GM21515 (cell line): Measurements from ENCODE around the gene GH2.
"Not testable (repeated sequence)": the region's sequence is repeated elsewhere in the genome, so short reads cannot be mapped to it uniquely, and the experiment has no call there.

Experiments used
- ATAC-seq: cut with Tn5 transposase; IDR thresholded peaks from one replicate; pipeline ENCODE4 v1.9.1; 2021; ENCODE audit not compliant: unreplicated experiment

GH2 gene

DNA sequence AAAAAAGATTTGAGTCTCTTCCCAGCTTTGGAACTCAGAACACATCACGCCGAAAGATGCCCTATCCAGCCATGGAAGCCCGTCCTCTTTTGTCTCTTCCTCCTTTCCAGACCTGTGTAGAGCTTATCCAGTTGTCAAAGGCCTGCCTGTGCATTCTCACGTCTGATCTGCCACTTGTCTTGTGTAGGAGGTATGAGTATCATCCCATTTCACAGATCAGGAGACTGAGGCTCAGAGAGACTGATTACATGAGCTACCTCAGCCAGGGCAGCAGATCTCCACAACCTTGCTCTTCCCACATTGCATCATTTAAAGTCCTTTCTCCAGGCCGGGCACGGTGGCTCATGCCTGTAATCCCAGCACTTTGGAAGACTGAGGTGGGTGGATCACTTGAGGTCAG lies 7.1 kb downstream of the GH2 start:
- not testable (repeated sequence) for ATAC-seq

DNA sequence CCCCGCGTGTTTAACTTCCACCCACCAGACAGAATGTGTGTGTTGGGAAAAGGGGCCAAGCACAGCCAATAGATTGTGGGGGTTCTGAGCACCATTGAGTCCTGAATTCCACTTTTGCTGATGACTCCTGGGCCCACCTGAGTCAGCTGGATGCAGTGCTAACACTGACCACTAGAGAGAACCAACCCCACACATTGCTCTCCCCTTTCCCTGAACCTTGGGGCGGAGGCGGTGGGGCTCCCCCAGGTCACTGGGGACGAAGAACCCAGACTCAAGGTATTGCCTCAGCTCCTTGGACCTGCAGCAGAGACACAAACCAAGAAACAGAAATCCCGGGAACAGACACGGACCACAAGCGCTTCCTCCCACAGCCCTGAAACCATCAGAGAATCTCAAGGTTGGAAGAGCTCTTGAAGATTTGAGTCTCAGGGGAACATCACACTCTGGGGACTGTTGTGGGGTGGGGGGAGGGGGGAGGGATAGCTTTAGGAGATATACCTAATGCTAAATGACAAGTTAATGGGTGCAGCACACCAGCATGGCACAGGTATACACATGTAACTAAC lies 7.6 kb downstream of the GH2 start:
- ATAC-seq, result not testable (repeated sequence)

DNA sequence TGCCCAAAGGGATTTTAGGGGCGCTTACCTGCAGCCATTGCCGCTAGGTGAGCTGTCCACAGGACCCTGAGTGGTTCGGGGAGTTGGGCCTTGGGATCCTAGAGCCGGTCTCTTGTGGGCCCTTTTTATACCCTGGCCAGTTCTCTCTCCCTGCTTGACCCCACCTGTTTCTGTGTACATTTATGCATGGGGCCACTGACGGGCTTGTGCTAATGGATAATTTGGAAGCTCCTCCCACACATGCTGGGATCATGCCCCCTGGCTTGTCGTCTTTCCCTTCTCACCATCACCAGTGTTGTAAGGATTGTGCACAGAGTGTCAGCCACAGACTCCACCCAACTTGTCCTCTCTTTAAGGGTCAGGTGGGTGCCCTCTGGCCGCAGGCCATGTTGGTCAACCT lies 8.2 kb downstream of the GH2 start, which contains the start of gene CSH2:
TSS of gene CSH2 (minus strand) at position 101 of the 400 bp plus-strand sequence. CDS start at position 38, 63 bp downstream.
- ATAC-seq, result not testable (repeated sequence)

- not testable (repeated sequence) for ATAC-seq
Measured at GRCh38 chr17:63871646-63872365, 9.9 kb downstream of the GH2 start.

DNA sequence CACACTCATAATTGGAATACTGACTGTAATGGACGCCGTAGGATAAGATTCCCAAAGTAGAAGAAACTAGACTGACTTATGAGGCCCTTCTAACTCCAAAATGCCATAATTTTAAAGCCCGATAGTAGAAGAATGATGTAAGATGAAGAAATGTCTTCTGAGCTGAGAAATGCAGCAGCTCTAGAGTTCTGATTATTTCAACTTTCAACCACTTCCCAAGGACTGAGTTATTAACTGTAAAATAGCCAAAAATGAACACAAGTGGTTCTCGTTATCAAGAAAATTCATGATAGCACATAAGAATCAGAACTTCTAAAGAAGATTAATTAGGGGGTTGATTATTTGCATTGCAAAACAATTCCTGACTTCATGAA lies 11.5 kb downstream of the GH2 start:
- not testable (repeated sequence) for ATAC-seq

DNA sequence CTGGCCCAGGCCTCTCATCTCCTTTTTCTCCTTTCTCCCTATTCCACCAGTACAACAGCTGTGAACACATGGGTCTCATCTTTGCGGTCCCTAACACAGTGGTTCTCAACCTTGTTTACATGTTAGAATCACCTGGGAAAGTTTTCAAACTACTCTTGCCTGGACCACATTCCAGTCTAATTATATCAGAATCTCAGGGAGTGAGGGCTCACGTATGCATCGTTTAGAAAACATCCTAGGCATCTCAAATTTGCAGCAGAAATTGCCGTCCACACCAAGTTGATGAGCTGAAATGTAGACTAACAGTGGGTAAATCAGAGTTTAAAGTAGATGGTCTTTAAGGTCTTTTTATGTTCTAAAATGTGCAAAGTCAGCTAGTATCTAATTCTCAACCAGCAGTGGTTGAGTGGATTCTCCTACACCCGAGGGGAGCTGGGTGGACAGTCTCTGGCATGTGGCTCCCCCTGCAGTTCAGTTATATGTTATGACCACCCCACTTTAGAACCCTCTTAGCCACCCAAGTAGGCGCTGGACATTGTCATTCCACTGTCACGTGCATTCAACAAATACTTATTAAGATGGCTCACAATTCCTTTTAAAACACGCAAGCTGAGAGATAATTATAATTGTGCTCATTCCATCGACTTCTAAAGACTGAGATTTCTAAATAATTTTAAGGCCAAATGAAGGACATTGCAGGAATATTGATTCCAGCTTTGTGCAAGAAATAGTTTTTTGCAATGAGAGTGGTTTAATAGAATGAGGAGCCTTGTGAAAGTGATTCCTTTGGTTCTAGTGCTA lies 12.1 kb downstream of the GH2 start:
- ATAC-seq, result not testable (repeated sequence)

DNA sequence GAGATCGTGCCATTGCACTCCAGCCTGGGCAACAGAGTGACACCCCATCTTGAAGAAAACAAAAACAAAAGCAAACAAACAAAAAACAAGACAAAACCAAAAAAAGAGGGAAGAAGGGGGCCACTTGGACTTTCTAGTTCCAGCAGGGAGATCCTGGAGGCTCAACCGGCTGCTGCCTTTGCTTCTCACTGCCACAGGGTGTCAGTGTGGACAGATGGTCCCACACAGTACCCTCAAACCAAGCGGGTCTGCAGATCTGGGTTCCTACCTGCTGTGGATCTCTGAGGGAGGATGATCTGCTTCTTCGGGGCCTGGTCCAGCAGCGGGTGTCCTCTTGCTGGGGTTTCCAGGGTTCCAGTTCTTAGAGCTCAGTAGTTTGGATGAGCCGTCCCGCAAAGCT lies 15.1 kb downstream of the GH2 start:
- not testable (repeated sequence) for ATAC-seq

- ATAC-seq, result no peak
Measured at GRCh38 chr17:63859257-63859656, 22.5 kb downstream of the GH2 start.

GRCh38 chr17:63856425-63856824 lies 25.3 kb downstream of the GH2 start:
- not testable (repeated sequence) for ATAC-seq

DNA sequence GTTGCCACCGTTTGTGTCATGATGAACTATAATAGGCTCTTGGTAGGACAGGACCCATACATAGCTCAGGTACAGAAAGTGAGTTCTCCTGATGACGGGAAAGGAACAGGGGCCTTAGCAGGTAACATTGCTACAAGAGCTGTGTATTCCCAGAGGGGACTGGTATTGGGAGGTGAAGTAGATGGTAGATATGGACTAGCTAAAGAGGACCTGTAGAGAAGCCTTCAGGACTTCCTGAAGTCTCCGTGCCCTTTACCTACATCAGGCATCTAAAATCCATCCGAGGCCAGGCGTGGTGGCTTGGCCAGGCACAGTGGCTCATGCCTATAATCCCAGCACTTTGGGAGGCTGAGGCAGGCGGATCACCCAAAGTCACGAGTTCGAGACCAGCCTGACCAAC lies 26.6 kb downstream of the GH2 start:
- no peak for ATAC-seq

DNA sequence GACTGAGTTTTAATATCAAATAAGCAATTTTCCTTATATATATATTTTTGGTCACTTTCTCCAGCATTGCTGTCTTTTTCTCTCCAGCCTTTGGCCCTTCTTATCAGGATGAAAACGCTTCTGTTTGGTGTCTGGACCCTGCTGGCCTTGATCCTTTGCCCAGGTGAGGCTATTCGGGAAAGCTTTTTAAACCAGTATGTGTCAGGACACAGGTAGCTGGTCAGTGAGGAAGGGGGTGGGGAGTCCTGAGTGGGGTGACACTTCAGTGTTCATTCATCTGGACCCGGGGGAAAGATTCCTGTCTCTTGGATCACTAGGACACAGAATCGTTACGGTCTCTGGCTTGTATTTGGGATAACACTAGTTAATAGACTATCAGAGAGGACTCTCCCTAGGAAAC lies 27.0 kb downstream of the GH2 start:
- no peak for ATAC-seq

DNA sequence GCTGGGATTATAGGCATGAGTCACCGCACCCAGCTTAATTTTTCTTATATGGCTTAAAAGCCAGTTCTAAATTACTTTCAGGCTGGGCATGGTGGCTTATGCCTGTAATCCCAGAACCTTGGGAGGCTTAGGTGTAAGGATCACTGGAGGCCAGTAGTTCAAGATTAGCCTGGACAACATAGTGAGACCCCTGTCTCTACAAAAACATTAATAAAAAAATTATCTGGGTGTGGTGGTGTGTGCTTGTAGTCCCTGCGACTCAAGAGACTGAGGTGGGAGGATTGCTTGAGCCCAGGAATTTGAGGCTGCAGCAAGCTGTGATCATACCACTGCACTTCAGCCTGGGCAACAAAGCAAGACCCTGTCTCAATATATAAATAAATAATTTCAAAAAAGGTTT lies 28.5 kb downstream of the GH2 start:
- ATAC-seq, result no peak

GRCh38 chr17:63850401-63850800 lies 31.3 kb downstream of the GH2 start:
- no peak for ATAC-seq

- peak; percentile 53 for ATAC-seq
Measured at GRCh38 chr17:63848834-63849689, 32.7 kb downstream of the GH2 start.

- no peak for ATAC-seq
Measured at GRCh38 chr17:63847525-63848249, 34.1 kb downstream of the GH2 start.

- no peak for ATAC-seq
Measured at GRCh38 chr17:63845509-63845908, 36.2 kb downstream of the GH2 start.

DNA sequence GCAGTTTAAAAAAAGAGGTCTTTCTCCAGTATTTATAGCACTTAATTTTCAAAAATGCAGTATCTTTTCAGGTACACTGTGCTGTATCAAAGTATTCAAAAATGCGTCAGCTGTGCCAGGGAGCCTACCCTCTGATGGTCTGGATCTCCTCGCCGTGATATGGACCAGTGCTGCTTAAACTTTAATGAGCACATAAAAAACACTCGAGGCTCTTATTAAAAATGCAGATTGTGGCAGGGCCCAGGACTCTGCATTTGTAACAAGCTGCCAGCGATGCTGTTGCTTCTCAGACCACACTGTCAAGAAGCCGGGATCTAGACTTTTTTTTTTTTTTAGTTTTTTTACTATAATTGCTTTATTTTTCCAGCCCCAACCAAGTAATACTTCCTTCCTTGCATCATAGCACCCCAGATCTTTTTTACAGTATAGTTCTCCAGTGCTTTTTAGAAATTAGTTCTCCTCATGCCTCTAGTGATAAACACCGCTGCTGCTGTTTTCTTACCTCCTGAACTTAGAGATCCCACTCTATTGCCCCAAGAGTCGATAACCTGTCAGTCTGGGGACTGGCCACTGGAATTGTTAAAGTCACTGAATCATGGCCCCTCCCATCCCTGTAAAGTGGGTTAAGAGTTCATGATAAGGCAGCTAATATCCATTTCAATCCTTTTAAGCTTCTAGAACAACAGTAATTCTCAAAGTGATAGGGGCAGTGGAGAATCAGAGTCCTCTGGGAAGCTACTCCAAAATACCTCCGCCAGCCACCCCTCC lies 37.6 kb downstream of the GH2 start:
- no peak for ATAC-seq

DNA sequence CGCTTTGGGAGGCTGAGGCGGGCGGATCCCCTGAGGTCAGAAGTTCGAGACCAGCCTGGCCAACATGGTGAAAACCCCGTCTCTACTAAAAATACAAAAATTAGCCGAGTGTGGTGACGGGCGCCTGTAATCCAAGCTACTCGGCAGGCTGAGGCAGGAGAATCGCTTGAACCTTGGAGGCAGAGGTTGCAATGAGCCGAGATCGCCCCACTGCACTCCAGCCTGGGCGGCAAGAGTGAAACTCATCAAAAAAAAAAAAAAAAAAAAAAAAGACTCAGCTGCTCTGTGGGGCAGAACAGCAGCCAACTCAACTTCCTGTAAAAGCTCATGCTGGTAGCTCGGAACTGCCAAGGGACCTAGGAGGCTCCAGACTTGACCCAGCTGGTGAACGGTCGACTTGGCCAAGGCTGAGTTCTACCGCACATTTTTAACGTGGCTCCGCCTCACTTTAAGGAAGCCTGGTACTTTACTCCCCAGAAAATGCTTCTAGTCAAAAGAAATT lies 38.3 kb downstream of the GH2 start:
- ATAC-seq, result not testable (repeated sequence)
